GF-D8 (cell line): Measurements from ENCODE around the gene TMEM43.
"Not testable (repeated sequence)": the region's sequence is repeated elsewhere in the genome, so short reads cannot be mapped to it uniquely, and the experiment has no call there.

ENCODE experiments used
- DNase-seq: peaks from one replicate; lab custom pipeline; 2025; lab: John Stamatoyannopoulos, UW

Gene TMEM43

GRCh38 chr3:14124615-14125192 lies at the start of gene TMEM43, which contains the start of gene CHCHD4:
Gene TMEM43, plus strand, starts transcription at chr3:14125052. Its CDS starts 142 bp downstream, at chr3:14125194.
Gene CHCHD4, minus strand, starts transcription at chr3:14124870. Its CDS starts 194 bp downstream, at chr3:14124676.
- DNase-seq = peak; percentile 98

- DNase-seq = not testable (repeated sequence)
Measured at GRCh38 chr3:14075233-14075632, 49.6 kb upstream of the TMEM43 start.

- no peak for DNase-seq
Measured at GRCh38 chr3:14077310-14077709, 47.5 kb upstream of the TMEM43 start.

GRCh38 chr3:14082108-14082657 lies 42.7 kb upstream of the TMEM43 start:
- DNase-seq = no peak

GRCh38 chr3:14087461-14087860 lies 37.4 kb upstream of the TMEM43 start:
- DNase-seq = not testable (repeated sequence)

- DNase-seq = not testable (repeated sequence)
Measured at GRCh38 chr3:14091959-14092358, 32.9 kb upstream of the TMEM43 start.

GRCh38 chr3:14092464-14092863 lies 32.4 kb upstream of the TMEM43 start:
- no peak for DNase-seq

- DNase-seq = no peak
Measured at GRCh38 chr3:14093831-14094230, 31.0 kb upstream of the TMEM43 start.

GRCh38 chr3:14096742-14097141 lies 28.1 kb upstream of the TMEM43 start:
- DNase-seq = no peak

- DNase-seq = no peak
Measured at GRCh38 chr3:14097616-14098391, 27.0 kb upstream of the TMEM43 start.

GRCh38 chr3:14109821-14110220 lies 15.0 kb upstream of the TMEM43 start:
- DNase-seq = not testable (repeated sequence)

- DNase-seq = no peak
Measured at GRCh38 chr3:14110699-14111098, 14.2 kb upstream of the TMEM43 start.

GRCh38 chr3:14113965-14114635 lies 10.8 kb upstream of the TMEM43 start:
- DNase-seq = no peak

GRCh38 chr3:14117468-14118399 lies 7.1 kb upstream of the TMEM43 start:
- DNase-seq = no peak

- DNase-seq = no peak
Measured at GRCh38 chr3:14118400-14119381, 6.2 kb upstream of the TMEM43 start.

GRCh38 chr3:14119651-14120050 lies 5.2 kb upstream of the TMEM43 start:
- no peak for DNase-seq

- DNase-seq = no peak
Measured at GRCh38 chr3:14120111-14120920, 4.5 kb upstream of the TMEM43 start.

- DNase-seq = not testable (repeated sequence)
Measured at GRCh38 chr3:14120921-14121448, 3.9 kb upstream of the TMEM43 start.

- no peak for DNase-seq
Measured at GRCh38 chr3:14121859-14122258, 3.0 kb upstream of the TMEM43 start.
